ENCODE data around the gene MYEOV. TPM values are rescaled to one million over a fixed set of nuclear protein-coding genes. Genes with fewer than 3 reads are reported as not detected.

Gene MYEOV
- total and polyA plus RNA-seq, 2 experiments from 2014 or later: 0.14 TPM; not detected in 1

DNA sequence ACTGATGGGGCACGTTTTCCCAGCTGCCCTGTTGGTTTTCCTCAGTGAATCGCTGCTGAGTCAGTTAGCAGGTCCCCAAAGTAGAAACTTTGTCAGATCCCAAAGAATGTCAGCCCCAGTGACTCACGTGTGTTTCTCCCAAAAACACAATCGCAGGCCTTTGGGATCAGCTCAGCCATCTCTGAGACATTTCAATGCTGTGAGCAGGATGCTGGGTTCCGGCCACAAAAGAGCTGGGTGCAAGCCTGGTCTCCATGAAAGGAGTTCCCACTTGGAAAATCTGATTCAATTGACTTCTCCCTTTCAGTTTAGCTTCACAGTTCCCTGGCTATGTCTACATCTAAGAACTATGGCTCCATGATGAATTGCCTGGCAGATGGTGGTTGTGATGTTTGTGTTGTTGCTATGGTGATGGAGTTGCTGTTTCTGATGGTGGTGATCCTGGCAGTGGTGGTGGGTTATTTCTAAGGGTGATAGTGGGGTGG is 28.0 kb downstream of the MYEOV start:
- H3K79me2 ChIP-seq (replicated peaks; ENCODE audit: insufficient read depth): no peaks in the 10 kb centered on the region
- DNase-seq (ENCODE audit: low spot score) (no peak), ATAC-seq (no peak)
- H3K4me1 Mint-ChIP-seq: no peaks in the 10 kb centered on the region
- H3K9me2 ChIP-seq (ENCODE audit: insufficient read depth): no peaks in the 10 kb centered on the region
- H3K4me2 ChIP-seq: no peak overlapping the region
- H3K27ac ChIP-seq (ENCODE audit: low read depth): no peak overlapping the region
- H3K36me3 Mint-ChIP-seq (ENCODE audit: low read depth): no peaks in the 10 kb centered on the region
- no peaks in the 10 kb centered on the region; the same call in 2 of the 3 replicates for H3K9me3 Mint-ChIP-seq
- H4K20me1 ChIP-seq (replicated peaks; ENCODE audit: insufficient read depth): no peaks in the 10 kb centered on the region
- H3K4me3 Mint-ChIP-seq: no peak overlapping the region
- H2AFZ ChIP-seq: no peak overlapping the region
- no peaks in the 10 kb centered on the region for H3K4me1 ChIP-seq (ENCODE audit: insufficient read depth)
- peaks cover under 1% of the 10 kb centered on the region for H3K27me3 Mint-ChIP-seq (ENCODE audit: insufficient read depth, low read depth, poor library complexity)
- TF ChIP-seq STAT1 (IDR thresholded peaks at IDR 0.05; ENCODE audit: unreplicated experiment) (no peak), ZNF114 (CRISPR knock-in tag; IDR thresholded peaks at IDR 0.05) (no peak), REST (IDR thresholded peaks at IDR 0.05; ENCODE audit: unreplicated experiment) (no peak), CREB1 (CRISPR knock-in tag; IDR thresholded peaks at IDR 0.05; ENCODE audit: low read depth) (no peak), POLR2AphosphoS5 (IDR thresholded peaks at IDR 0.05; ENCODE audit: low read depth) (no peak), JUNB (IDR thresholded peaks at IDR 0.05; ENCODE audit: unreplicated experiment) (no peak), EZH2phosphoT487 (IDR thresholded peaks at IDR 0.05; ENCODE audit: unreplicated experiment) (no peak), CTCF (conservative IDR thresholded peaks at IDR 0.05; ENCODE audit: low read depth in 2 of 2) (no peak), EZH2 (IDR thresholded peaks at IDR 0.05; ENCODE audit: low read depth, unreplicated experiment) (no peak), NANOG (IDR thresholded peaks at IDR 0.05; ENCODE audit: borderline replicate concordance) (no peak), ZNF331 (CRISPR knock-in tag; IDR thresholded peaks at IDR 0.05; ENCODE audit: low read depth) (no peak)
- TF ChIP-seq, protein P1, sequence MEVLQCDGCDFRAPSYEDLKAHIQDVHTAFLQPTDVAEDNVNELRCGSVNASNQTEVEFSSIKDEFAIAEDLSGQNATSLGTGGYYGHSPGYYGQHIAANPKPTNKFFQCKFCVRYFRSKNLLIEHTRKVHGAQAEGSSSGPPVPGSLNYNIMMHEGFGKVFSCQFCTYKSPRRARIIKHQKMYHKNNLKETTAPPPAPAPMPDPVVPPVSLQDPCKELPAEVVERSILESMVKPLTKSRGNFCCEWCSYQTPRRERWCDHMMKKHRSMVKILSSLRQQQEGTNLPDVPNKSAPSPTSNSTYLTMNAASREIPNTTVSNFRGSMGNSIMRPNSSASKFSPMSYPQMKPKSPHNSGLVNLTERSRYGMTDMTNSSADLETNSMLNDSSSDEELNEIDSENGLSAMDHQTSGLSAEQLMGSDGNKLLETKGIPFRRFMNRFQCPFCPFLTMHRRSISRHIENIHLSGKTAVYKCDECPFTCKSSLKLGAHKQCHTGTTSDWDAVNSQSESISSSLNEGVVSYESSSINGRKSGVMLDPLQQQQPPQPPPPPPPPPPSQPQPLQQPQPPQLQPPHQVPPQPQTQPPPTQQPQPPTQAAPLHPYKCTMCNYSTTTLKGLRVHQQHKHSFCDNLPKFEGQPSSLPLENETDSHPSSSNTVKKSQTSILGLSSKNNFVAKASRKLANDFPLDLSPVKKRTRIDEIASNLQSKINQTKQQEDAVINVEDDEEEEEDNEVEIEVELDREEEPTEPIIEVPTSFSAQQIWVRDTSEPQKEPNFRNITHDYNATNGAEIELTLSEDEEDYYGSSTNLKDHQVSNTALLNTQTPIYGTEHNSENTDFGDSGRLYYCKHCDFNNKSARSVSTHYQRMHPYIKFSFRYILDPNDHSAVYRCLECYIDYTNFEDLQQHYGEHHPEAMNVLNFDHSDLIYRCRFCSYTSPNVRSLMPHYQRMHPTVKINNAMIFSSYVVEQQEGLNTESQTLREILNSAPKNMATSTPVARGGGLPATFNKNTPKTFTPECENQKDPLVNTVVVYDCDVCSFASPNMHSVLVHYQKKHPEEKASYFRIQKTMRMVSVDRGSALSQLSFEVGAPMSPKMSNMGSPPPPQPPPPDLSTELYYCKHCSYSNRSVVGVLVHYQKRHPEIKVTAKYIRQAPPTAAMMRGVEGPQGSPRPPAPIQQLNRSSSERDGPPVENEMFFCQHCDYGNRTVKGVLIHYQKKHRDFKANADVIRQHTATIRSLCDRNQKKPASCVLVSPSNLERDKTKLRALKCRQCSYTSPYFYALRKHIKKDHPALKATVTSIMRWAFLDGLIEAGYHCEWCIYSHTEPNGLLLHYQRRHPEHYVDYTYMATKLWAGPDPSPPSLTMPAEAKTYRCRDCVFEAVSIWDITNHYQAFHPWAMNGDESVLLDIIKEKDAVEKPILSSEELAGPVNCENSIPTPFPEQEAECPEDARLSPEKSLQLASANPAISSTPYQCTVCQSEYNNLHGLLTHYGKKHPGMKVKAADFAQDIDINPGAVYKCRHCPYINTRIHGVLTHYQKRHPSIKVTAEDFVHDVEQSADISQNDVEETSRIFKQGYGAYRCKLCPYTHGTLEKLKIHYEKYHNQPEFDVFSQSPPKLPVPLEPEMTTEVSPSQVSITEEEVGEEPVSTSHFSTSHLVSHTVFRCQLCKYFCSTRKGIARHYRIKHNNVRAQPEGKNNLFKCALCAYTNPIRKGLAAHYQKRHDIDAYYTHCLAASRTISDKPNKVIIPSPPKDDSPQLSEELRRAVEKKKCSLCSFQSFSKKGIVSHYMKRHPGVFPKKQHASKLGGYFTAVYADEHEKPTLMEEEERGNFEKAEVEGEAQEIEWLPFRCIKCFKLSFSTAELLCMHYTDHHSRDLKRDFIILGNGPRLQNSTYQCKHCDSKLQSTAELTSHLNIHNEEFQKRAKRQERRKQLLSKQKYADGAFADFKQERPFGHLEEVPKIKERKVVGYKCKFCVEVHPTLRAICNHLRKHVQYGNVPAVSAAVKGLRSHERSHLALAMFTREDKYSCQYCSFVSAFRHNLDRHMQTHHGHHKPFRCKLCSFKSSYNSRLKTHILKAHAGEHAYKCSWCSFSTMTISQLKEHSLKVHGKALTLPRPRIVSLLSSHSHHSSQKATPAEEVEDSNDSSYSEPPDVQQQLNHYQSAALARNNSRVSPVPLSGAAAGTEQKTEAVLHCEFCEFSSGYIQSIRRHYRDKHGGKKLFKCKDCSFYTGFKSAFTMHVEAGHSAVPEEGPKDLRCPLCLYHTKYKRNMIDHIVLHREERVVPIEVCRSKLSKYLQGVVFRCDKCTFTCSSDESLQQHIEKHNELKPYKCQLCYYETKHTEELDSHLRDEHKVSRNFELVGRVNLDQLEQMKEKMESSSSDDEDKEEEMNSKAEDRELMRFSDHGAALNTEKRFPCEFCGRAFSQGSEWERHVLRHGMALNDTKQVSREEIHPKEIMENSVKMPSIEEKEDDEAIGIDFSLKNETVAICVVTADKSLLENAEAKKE (CRISPR knock-in tag; IDR thresholded peaks at IDR 0.05): no peak
- TF ChIP-seq, protein P2, sequence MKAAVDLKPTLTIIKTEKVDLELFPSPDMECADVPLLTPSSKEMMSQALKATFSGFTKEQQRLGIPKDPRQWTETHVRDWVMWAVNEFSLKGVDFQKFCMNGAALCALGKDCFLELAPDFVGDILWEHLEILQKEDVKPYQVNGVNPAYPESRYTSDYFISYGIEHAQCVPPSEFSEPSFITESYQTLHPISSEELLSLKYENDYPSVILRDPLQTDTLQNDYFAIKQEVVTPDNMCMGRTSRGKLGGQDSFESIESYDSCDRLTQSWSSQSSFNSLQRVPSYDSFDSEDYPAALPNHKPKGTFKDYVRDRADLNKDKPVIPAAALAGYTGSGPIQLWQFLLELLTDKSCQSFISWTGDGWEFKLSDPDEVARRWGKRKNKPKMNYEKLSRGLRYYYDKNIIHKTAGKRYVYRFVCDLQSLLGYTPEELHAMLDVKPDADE (IDR thresholded peaks at IDR 0.05): no peak
- no peaks in the 10 kb centered on the region for H3K36me3 ChIP-seq (ENCODE audit: insufficient read depth)
- H3K27me3 ChIP-seq (ENCODE audit: insufficient read depth): no peaks in the 10 kb centered on the region
- H3K27ac Mint-ChIP-seq: no peak overlapping the region
- no peak overlapping the region for H3K4me3 ChIP-seq
- H3F3A ChIP-seq (replicated peaks; ENCODE audit: low read depth): no peaks in the 10 kb centered on the region
